Hippocampal formation (tissue), 2 donors: ENCODE measurements around the gene CDK17.
"Not testable (repeated sequence)": the region's sequence is repeated elsewhere in the genome, so short reads cannot be mapped to it uniquely, and the experiment has no call there.

Experiments
- DNase-seq, 2 donors: peaks; one replicate each; lab custom pipeline; 2025; lab: John Stamatoyannopoulos, UW

Gene CDK17

GRCh38 chr12:96417688-96418087, 17.4 kb upstream of the CDK17 start:
- not testable (repeated sequence) for DNase-seq

DNA sequence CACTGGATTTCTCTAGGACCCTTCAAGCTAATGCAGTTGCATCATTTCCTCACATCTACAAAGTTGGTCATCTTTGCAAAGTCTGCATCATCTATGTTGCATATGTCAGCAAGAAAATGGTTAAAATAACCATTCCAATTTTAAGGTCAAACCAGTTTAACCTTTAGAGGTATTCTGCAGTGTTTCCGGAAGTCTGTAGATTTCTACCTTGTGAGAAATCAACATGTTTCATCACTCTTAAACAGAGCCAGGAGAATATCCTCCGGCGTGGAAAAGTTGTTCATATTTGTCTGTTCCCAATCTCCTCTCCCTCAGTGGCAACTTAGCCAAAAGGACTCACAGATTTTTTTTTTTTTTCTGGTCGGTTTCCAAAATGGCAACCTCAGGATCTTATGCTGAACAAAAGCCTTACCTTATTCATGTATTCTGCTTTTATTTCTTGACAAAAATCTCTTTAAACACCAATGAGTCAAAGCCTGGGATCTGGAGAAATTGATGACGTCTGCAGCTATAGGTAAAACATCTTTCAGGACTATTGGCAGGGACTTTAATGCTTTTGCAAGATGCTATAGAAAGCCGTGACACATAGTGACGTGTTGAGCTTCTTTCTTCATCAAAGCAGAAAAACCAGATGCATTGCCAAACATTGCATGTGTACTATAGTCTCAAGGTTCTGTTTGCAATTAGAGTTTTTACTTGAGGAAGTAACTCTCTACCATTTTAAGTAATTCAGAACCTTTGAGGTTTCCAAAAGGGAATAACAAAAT, 16.0 kb upstream of the CDK17 start:
- no peak for DNase-seq

- DNase-seq, result no peak
These were observed 14.4 kb upstream of the CDK17 start for GRCh38 chr12:96414637-96415036.

DNA sequence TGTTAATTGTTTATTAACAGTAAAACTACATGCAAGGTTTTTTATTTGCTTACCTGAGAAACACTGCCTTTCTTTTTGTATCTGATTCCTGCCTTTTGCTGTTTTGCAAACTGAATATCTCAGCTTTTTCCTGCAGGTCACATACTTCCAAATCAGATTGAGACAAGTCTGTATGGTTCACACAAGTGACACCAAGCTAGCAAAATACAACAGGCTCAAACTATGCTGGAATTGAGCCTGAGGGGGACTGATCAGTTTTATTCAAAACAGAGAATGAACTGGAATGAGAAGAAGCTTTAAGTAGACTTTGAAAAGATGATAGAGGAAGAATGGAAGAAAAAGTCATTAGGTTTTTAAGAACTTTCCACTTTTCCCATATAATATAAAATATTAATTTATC, 12.2 kb upstream of the CDK17 start:
- no peak for DNase-seq

DNA sequence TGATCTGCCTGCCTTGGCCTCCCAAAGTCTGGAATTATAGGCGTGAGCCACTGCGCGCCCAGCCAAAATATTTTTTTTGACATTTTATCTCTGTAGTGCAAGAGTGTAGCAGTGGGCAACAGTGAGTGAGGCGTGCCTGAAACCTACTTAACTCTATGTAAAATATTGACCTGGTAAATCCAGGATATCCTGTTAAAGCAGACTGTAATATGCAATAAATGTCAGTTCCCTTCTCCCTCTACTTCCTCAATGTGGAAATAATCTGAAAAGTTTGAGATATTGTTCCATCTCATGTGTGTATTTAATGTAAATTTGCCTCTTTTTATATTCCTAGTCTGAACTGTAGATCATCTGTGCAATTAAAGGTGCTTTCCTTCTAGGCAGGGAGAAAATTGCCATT, 9.5 kb upstream of the CDK17 start:
- no peak for DNase-seq

DNA sequence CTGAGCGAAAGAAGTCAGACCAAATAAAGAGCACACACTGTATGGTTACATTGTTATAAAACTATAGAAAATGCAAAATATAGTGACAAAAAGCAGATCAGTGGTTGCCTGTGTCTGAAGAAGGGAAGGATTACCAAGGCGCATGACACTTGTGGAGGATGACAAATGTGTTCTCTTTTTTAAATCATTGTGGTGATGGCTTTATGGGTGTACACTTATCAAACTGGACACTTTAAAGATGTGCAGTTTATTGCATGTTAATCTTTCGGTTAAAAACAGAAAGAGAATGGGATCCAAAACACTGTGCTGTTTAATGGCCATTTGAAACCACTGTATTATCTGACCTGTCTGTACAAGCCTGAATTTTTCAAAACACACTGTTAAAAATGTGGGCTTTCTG, 8.8 kb upstream of the CDK17 start:
- no peak for DNase-seq

- not testable (repeated sequence) for DNase-seq
These were observed 7.3 kb upstream of the CDK17 start for GRCh38 chr12:96407429-96408097.

DNA sequence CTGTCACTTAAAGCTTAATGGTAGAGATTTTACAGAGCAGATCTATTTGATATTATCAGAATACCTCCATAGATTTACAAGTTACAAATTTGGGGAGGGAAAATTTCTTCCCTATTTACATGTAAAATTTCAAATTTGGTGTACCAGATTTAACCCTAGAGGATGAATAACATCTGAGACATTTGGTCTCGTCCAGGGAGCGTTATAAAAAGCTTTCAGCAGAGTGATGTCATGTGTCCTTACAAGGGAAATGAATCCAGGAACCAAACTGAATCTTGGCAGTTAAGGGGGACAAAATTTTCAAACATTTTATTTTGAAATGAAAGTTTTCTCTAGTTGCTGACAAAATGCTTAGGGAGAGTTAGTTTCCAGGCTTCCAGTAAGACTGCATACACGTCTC, 4.5 kb upstream of the CDK17 start:
- no peak for DNase-seq

- DNase-seq, result no peak
These were observed 3.6 kb upstream of the CDK17 start for GRCh38 chr12:96403870-96404269.

- not testable (repeated sequence) for DNase-seq
These were observed 2.3 kb upstream of the CDK17 start for GRCh38 chr12:96402522-96402921.

DNA sequence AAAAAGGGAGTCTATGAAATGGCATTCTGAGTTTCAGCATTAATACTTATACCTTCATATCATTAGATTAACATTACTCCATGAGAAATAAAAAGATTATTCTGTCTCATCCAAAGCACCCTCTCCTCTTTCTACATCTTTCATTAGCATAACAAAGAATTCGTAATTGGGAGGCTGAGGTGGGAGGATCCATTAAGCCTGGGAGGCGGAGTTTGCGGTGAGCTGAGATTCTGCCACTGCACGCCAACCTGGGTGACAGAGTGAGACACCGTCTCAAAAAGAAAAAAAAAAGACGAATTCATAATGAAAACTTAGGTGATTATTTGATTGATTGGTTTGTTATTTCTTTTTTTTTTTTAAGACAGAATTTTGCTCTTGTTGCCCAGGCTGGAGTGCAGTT, 1.8 kb upstream of the CDK17 start:
- no peak for DNase-seq

DNA sequence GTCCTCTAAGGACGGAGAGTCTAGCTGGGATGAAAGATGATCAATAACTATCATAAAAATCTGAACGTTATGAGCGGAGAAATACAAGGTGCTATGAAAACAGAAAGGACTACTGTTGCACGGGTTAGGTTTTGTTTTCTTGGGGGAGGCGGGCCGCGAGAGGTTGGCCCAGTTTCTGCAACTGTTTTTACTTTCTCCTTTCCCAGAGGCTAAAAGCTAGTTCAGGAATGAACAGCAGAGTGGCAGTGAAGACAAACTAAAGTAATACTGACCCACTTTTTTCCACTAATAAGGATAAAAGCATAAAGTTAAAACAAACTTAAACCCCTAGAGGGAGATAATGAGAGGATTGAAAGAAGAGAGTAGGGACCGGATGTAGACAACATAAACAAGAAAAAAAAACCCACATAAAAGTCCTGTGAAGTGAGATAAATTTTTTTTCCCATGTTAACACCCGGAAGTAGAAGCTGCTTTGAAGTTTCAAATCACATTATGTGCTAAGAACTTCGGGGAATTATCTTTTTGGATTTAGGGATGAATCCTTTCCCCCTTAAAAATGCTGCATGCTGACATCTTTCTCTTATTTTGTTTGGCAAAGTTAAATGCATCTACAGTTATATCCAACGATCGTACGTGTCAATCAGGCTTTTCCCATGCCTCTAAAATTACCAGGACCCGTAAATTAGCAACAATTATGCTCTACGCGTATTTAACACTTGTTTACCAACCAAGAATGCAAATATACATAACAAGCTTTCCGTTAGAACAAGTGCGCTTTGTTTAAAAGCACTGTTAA, 1.0 kb upstream of the CDK17 start:
- peak in 1 of 2 donors; percentile 81 for DNase-seq

DNA sequence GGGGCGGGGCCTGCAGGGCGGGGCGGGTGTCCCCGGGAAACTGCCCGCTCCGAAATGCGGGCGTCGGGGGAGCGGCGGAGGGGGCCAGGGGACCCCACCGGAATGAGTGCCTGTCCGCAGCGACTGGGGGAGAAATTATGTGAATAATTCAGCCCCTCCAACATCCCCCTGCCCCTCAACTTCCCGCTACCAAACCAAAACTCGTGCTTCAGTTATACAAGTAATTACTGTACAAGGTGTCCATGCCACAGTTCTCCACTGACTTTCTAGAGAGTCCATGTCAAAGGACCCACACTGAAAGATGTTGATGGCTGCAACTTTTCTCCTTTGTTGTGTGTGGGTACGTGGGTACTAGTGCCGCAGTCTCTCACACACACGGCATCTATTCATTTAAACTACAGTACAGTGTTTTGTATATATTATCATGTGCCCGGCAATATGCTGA, 414 bp upstream of the CDK17 start:
- DNase-seq, result peak in 1 of 2 donors; percentile 73

DNA sequence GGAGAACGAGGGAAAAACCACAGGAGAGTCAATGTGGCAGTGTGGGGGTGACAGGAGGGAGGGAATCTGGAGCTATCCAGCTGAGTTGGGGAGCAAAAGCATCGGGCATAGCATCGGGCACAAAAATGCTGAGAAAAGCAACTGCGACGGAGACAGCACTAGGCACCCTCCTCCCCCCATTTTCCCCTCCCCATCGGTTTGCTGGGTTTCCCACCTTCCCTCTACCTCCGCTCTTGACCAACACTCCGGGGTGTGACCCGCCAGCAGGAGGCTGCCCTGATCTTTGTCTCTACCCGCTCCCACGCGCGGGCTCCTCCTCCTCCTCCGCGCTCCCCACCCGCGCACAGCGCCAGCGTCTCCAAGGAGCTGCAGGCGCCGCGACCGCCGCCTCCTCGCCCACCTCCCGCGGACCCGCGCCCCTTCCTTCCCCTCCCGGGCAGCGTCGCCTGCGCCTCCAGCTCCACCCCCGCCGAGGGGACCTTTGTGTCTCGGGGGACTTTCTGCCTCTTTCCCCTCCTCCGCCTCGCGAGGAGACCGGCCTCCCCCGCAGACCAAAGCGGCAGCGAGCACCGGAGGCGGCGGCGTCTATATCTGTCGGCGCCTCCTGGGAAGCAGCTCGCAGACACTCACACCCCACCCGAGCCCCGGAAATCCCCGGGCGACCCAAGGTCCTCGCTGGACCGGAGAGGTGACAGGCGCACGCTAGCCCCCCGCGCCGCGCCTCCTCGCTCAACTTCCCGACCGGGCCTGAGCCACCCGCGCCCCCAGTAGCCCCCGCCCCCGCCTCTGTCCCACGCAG, 920 bp downstream of the CDK17 start:
- peak; percentile 65 to 87 for DNase-seq

DNA sequence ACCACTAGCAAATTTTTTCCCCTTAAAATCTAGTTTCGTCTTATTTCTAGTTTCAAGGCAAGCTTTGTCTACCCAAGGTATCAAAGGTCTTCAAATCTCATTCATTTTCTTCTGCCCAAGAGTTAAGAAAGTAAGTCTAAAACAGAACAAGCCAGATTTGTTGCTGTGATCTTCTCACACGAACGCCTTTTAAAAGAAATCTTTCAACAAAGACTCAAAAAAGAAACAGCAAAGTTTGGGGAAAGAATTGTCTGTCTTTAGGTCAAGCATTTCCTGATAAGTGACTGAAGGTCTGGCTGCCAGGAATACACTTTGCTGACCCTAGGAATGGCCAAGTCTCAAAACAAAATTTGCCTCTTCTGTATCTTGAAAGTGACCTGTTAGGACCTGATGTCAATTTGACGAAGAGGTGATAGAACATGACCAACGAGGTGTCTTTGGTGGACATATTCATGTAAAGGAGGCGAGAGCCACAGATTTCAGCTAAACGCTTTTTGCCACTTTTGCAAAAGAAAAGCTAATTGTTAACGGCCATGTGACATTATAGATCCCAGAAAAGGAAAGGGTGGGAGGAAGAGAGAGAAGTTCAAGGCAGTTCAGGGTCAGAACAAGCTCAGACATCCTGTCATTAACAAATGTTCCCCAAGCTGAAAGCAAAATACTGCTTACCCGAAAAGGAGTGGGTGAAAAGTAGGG, 1.7 kb downstream of the CDK17 start:
- peak in 1 of 2 donors; percentile 87 for DNase-seq

GRCh38 chr12:96397756-96398423, 2.3 kb downstream of the CDK17 start:
- DNase-seq, result peak in 1 of 2 donors; percentile 42

DNA sequence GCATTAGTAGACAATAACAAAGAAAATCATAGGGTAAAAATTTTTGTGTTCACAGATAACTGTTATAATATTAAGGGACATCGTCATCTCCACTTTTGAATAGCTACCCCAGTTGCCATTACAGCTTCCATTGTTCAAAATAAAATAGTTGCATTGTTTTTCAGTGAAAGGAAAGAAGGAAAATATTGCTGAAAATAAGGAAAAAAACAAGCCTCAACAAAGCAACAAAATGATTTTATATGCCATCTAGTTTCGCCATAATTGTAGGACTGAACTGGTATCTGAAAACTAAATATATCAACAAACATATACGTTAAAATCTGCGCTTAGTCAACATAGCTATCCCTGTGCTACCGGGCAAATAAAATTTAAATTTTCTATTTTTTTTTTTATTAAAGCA, 3.3 kb downstream of the CDK17 start:
- DNase-seq, result peak in 1 of 2 donors; percentile 71

DNA sequence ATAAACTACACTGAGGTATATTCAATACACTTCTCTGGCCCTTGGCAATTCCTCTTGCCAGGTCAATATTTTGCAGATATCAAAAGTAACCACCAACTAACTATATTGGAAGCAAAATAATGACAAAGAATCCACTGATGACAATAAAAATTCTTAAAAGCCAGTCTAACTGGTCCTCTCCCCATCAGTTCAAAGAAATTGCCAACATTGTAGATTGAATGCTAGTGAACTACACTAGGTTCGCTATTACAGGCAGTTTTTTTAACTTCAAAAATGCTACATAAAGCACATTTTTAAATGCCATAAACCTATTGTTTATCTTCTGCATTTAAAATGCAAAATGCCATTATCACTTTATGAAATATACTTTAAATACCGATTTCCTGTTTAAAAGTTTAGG, 4.0 kb downstream of the CDK17 start:
- no peak for DNase-seq

- DNase-seq, result no peak
These were observed 5.0 kb downstream of the CDK17 start for GRCh38 chr12:96395236-96395635.

DNA sequence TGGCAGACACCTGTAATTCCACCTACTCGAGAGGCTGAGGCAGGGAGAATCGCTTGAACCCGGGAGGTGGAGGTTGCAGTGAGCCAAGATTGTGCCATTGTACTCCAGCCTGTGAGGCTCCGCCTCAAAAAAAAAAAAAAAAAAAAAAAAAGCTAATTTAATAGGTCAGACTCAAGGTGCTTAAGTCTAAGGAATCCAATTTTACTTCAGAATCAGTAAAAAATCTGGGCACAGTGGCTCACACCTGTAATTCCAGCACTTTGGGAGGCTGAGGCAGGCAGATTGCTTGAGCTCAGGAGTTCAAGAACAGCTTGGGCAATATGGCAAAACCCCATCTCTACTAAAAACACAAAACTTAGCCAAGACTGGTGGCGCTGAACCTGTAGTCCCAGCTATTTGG, 7.0 kb downstream of the CDK17 start:
- DNase-seq, result not testable (repeated sequence)

- DNase-seq, result no peak
These were observed 7.8 kb downstream of the CDK17 start for GRCh38 chr12:96392397-96392796.
